ENCODE results near the gene FPR3.
"Not testable (repeated sequence)": the region's sequence is repeated elsewhere in the genome, so short reads cannot be mapped to it uniquely, and the experiment has no call there.

Gene FPR3, protein sequence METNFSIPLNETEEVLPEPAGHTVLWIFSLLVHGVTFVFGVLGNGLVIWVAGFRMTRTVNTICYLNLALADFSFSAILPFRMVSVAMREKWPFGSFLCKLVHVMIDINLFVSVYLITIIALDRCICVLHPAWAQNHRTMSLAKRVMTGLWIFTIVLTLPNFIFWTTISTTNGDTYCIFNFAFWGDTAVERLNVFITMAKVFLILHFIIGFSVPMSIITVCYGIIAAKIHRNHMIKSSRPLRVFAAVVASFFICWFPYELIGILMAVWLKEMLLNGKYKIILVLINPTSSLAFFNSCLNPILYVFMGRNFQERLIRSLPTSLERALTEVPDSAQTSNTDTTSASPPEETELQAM

DNA sequence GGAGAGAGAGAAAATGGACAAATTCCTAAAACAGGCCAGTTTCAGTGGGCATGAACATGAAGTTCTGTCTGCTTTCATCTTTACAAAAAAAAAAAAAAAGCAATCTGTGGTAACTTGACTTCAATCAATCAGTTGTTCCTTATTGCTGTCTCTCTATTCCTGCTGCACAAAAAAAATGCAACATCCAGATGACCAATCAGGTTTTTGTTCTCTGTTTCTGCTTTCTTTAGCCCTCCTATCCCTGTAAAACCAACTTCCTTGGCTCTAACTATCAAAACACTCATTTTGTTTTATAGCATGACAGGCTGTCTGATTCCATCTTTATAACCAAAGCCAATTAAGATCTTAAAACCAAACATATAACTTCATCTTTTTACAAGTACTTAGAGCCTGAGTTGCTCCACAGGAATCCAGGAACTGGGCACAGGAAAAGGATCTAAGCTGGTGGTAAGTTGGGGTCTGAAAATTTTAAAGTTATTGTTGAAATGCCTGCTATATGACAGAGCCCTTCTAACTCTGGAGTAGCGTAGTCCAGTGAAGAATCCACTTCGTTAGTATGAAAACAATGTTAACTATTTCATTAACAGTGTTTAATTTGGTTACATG is at the start of gene FPR3:
TSS of gene FPR3 (plus strand) at position 273 of the 606 bp plus-strand sequence. CDS start 28,592 bp downstream, outside the sequence.
- DNase-seq (ENCODE audit: low read depth, low spot score) = no peak

DNA sequence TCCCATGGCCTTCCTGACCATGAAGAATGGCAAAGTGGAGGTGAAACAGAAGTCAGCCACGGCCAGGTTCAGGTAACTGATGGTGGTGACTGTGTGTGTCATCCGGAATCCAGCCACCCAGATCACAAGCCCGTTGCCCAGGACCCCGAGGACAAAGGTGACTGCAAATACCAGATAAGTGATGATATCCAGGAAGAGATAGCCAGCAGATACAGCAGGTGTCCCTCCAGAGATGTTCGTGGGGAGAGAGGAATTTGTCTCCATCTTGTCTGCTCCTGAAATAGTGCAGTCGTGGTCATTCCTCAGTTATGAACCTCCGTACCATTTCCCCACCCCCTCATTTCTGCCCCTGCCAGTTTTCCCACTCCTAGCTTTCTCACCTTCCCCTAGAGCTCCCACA is 48.2 kb upstream of the FPR3 start:
- DNase-seq (ENCODE audit: low read depth, low spot score) = no peak

DNA sequence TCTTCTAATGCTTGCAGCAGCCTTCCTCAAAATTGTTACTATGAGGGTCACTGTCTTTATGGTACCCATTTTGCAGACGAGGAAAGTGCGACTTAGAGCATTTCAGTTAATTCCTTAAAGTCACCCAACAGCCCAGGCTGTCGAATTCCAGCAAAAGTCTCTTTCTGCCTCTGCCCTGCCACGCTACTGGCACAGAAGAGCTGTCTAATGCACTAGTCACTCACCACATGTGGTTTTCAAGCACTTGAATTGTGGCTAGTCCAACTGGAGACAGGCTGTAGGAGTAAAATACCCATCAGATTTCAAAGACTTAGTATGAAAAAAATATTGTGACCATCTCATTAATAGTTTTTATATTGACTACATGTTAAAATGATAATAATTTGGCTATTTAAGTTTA is 45.0 kb upstream of the FPR3 start:
- DNase-seq (ENCODE audit: low read depth, low spot score) = no peak

DNA sequence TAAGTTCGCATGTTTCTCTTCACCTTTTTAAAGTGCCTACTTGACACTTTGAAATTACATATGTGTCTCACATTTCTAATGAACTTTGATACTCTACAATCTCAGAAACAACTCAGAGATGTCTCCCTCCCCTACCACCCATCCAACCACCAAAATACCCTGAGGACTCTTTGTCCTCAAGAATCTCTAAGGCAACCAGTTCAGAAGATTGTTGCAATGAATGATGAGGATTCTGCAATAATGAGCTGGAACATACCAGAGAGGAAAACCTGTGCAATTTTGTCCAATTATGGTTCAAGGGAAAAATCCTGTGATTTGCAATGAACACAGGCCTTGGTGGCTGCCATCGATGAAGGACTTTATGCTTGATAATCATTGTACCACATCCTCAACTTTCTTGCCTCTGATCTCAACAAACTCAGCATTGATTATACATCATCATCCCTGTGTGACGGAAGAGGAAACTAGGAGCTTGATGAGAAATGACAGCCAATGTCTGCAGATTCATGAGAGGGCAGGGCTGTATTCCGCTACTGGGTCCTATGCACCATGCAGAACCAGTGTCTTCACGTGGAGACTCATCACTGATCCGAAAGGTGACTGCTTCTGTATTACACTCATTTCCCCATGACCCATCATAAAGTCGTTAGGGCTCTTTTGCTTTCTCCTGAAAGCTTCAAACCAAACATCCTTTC is 44.4 kb upstream of the FPR3 start:
- no peak for DNase-seq (ENCODE audit: low read depth, low spot score)

DNA sequence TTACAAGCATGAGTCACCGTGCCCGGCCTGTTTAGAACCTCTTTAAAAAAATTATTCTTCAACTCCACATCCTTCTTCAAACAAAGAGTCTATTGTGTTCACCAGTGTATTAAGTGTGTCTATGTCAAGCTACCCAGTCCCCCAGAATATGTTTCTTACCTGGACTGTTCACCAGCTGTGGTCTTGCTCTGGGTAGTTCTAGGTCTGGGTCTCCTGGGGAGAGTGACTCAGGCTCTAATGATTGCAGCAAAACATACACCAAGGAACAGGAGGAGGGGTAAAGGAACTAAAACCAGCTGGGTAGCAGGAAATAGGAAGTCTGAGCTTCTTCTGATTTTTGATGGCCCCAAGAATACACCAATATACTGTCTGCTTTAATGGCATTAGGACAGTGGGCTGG is 43.3 kb upstream of the FPR3 start, which contains the start of gene FPR1:
TSS of gene FPR1 (minus strand) at position 224 of the 400 bp plus-strand sequence. CDS start 4,884 bp downstream, outside the sequence.
- DNase-seq (ENCODE audit: low read depth, low spot score) = no peak

DNA sequence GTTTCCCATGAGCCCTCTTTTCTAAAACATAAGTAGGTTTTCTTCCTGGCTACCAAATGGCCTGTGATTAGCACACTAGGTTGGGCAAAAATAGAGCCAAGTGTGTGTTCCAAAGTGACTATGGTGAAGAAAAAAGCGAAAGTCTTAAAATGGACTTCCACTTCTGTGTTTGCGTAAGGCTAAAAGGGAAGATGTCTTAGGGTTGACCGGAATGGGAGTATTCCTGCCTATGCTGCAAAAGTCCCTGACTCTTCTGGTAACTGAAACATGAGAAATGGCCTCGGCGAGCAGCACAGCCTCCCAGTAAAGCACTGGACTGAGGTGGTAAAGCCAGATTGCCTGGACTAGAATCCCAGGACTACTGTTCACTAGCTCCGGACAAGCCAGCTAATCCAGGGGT is 40.8 kb upstream of the FPR3 start:
- no peak for DNase-seq (ENCODE audit: low read depth, low spot score)

DNA sequence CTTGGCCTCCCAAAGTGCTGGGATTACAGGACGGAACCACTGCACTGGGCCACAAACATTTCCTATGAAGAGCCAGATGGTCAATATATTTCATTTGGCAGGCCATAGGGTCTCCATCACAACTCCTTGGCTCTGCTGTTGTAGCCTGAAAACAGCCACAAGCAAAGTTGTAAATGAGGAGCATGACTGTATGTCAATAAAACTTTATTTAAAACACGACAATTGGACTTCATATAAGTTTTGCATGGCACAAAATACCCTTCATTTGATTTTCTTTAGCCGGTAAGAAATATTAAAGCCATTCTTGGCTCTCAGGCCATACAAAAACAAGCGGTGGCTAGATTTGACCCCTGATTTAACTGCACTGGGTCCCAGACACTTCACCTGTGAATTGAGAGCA is 40.2 kb upstream of the FPR3 start:
- no peak for DNase-seq (ENCODE audit: low read depth, low spot score)

DNA sequence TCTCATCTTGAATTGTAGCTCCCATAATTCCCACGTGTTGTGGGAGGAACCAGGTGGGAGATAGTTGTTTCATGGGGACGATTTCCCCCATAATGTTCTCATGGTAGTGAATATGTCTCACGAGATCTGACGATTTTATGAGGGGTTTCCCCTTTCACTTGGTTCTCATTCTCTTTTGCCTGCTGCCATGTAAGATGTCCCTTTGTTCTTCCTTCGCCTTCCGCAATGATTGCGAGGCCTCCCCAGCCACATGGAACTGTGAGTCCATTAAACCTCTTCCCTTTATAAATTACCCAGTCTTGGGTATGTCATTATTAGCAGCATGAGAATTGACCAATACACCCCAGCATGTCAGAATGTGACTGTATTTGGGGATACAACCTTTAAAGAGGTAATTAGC is 39.4 kb upstream of the FPR3 start:
- no peak for DNase-seq (ENCODE audit: low read depth, low spot score)

DNA sequence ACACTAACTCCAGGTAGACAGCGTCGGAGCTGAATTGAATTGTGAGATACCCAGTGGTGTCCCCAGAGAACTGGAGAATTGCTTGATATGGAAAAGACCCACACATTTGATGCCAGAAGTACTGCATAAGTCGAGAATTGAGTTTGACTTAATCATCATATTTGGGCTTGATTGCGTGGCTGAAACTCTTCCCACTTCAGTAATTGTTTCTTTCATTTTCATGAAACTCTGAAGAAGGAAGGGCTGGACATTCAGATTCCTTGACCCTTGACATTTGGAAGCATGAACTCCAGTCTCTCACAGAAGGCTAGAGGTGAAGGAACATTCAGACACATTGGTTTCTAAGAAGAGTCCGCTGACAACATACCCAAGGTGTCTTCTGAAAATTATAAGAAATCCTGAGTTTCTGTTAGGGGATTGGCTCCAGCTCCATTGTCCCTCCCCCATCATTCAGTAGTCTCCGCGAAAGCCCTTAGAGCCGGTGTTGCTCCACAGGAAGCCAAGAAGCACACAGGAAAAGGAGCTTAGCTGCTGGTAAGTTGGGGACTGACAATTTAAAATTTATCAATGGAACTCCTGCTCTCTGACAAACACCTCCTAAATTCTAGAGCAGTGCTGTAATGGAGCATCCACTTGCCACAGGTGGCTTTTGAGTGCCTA is 34.1 kb upstream of the FPR3 start, which contains the start of gene FPR2:
TSS of gene FPR2 (plus strand) at position 484 of the 660 bp plus-strand sequence. CDS start 7,479 bp downstream, outside the sequence.
- no peak for DNase-seq (ENCODE audit: low read depth, low spot score)

DNA sequence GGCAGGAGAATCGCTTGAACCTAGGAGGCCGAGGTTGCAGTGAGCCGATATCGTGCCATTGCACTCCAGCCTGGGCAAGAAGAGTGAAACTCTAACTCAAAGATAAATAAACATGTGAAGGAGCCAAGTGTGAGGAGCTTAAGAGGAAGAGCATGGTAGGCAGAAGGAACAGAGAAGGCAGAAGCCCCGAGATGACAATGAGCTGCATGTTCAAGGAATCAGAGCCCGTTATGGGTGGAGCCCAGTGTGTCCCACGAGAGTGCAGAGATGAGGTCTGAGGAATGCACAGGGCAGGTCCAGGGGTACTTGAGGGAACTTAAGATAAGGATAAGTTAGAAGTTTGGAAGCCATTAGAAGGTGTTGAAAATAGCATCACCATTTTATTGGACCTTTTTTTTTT is 33.3 kb upstream of the FPR3 start:
- no peak for DNase-seq (ENCODE audit: low read depth, low spot score)

DNA sequence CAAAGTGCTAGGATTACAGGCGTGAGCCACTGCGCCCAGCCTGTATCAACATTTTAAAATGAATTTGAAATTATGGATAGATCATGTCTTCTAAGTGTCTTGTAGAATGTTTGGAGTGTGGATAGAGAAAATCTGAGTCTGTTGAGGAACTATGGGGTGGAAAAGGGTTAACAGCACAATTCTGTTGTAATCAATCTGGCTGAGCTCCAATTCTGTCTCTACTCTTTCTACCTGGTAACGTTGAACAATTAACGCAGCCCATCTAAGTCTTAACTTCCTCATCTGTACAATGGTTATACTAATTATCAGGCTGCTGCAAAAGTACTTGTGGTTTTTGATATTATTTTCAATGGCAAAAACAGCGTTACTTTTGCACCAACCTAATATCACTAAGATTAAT is 29.9 kb upstream of the FPR3 start:
- no peak for DNase-seq (ENCODE audit: low read depth, low spot score)

DNA sequence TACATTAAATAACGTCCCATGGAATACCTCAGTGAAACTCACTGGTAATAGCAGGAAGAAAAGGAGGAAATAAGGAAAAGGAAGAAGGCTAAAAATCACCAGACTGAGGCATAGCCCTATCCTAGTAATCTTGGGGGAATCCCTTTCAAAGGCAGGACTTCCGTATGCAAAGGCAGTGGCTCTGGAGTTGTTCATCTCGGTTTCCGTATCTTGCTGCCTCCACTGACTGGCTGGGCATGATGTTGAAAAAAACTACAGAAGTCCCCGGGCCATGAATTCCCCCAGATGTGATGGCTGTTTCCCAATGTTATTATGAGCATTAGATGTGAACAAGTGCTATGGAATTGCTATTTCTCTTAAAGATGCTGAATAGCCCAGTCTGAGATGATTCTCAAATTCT is 28.5 kb upstream of the FPR3 start:
- no peak for DNase-seq (ENCODE audit: low read depth, low spot score)

DNA sequence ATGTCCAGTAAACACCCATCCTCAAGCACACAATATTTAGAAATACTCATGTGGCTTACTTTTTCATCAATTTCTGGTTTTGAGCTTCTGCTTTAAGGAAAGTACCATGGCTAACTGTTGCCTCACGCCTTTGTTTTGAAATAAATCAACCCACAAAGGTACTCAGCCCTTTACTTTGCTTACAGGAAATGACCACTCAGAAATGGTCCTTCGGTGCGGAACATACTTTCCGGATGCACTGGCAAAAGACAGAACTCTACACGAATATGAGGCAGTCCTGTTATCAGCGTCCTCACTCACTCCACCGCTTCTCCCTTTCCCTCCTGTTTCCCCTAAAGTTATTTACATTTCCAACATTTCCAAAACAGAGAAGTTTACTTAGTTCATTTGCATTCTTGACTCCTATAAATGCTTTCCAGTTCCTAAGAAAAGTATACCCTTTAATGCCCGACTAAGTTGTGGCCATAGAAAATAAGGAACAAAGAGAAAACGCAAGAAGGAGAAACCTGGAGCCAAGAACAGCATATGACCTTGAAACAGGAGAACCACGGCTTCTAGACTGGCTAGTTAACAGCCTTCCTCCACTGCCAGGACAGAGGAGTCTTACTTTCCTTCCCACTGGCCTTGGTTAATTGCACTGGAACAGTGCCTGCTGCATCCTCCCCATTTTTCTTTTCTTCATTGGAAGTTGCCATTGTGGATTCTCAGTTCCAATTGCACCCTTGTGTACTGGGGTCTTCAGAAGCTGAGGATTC is 23.4 kb upstream of the FPR3 start:
- DNase-seq (ENCODE audit: low read depth, low spot score) = no peak

DNA sequence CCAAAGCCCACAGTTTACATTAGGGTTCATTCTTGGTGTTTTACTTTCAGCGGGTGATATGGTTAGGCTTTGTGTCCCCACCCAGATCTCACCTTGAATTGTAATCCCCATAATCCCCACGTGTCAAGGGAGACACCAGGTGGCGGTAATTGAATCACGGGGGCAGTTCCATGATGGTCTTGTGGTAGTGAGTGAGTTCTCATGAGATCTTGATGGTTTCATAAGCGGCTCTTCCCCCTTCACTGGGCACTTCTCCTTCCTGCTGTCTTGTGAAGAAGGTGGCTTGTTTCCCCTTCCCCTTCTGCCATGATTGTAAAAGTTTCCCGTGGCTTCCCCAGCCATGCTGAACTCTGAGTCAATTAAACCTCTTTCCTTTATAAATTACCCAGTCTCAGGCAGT is 22.0 kb upstream of the FPR3 start:
- DNase-seq (ENCODE audit: low read depth, low spot score) = no peak

DNA sequence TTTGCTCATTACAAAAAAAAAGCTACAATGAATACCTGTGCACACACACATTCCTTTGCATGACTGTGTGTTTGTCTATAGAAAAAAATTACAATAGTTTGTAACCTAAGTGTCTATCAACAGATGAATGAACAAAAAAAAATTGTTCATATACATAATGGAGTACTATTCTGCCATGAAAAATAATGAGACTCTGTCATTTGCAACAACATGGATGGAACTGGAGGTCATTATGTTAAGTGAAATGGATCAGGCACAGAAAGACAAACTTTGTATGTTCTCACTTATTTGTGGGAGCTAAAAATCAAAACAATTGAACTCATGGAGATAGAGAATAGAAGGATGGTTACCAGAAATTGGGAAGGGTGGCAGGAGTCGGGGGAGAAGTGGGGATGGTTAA is 18.4 kb upstream of the FPR3 start:
- DNase-seq (ENCODE audit: low read depth, low spot score) = not testable (repeated sequence)

DNA sequence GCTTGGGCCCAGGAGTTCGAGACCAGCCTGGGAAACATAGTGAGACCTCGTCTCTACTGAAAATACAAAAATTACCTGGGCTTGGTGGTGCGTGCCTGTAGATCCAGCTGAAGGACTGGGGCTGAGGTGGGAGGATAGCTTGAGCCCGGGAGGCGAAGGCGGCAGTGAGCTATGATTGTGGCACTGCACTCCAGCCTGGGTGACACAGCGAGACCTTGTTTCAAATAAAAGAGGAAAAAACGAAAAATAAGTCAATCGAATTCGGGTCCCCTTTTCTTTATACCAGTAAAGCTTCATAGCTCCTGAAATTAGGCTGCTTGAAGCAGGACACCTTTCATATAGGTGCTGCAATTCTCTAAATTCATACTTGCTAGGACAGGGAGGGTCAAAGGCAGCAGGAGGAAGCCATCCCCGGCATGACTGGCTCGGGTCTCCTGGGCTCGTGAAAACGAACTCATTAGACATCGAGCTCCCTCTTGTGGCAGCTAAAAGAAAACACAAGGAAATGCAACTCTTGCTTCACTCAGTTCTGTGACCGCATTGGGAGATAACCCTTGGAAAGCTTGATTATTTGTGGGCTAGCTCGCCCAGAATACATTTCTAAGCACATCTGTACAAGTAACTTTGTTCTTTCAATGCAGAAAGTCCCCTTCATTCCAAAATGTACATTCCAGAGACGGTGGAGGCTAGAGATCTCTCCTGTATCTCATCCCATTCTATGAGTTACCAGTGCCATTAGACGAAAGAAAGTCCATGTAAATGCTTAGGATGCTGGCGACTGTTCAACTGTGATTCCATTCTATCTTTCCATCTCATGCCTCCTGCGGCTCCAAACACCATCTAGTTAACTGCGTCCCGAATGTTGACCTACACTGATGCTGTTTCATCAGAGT is 17.1 kb upstream of the FPR3 start:
- peak; percentile 61 for DNase-seq (ENCODE audit: low read depth, low spot score)

DNA sequence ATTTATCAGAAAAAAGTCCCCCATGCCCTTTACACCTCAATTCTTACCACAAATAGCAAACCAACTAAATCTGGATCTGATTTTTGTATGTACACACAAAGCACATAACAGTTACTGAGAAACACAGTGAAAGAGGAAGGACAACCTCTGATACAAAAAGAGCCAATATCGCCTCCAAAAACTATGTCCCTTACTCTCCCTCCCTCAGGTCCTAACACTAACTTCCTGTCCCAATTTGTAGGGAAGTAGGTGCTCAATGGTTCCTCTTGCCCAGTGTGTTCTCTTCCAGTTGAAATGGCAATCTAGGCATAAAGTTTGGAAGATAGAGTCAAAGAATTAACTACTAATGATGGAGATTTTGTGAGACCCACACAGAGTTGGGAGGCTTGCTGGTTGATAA is 15.8 kb upstream of the FPR3 start:
- DNase-seq (ENCODE audit: low read depth, low spot score) = no peak

DNA sequence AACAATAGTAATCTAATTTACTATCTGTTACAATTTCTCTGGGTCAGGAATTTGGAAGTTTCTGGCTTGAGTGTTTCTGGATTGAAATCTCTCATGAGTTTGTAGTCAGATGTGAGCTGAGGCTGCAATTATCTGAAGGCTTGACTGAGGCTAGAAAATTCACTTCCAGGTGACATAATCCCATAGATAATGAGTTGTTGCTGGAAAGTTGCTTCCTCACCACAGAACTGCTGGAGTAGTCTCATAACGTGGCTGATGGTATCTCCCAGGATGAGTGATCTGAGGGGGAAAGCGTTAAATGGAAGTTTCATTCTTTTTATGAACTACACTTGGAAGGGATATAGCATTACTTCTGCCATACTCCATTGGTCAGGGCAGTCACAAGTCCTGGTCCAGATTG is 15.3 kb upstream of the FPR3 start:
- DNase-seq (ENCODE audit: low read depth, low spot score) = no peak

DNA sequence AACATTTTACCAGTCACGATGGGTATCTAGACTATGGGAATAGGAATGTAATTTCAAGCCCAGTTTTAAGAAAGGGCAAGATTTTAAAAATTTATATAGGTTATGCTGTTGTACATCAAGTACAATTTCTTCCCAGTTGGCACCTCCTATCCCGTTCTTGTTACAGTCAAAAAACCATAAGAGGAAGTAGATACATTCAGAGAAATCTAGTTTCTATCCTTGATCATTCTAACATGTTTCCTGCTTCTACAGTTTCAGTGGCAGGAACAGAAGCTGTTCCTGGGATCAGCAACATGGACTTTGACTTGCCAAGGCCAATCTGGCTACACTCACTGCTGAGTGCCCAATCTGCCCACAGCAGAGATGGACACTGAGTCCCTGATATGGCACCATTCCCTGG is 14.7 kb upstream of the FPR3 start:
- no peak for DNase-seq (ENCODE audit: low read depth, low spot score)

DNA sequence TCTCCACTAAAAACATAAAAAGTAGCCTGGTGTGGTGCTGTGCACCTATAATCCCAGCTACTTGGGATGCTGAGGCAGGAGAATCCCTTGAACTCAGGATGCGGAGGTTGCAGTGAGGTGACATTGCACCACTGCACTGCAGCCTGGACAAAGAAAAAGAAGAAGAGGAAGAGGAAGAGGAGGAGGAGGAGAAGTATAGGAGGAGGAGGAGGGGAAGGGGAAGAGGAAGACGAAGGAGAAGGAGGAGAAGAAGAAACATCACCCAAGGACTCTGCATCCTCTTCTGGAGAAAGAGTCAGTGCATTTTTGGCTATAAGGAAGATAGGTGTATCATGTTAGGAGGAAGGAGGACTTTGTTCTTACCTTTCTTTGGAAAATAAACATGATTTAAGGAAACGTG is 13.0 kb upstream of the FPR3 start:
- no peak for DNase-seq (ENCODE audit: low read depth, low spot score)
